CD4-positive, alpha-beta memory T cell (primary cell): ENCODE measurements around the gene IL17RC. TPM values are rescaled to one million over a fixed set of nuclear protein-coding genes. Genes with fewer than 3 reads are reported as not detected.

Experiments used
- CTCF ChIA-PET: fragments of 350-600 bp; sonication (Branson Sonifier 250); formaldehyde crosslinking; loops from one replicate; lab custom pipeline; 2021; ENCODE audit warnings: inconsistent platforms; ENCODE audit not compliant: partially characterized antibody; lab: Charles Lee
- POLR2A ChIA-PET: fragments of 350-600 bp; sonication (Branson Sonifier 250); formaldehyde crosslinking; loops from one replicate; lab custom pipeline; 2021; ENCODE audit not compliant: partially characterized antibody; lab: Charles Lee
- DNase-seq, 5 donors: peaks; one replicate each; pipeline versions ENCODE4 v3.0.0 to v3.0.0-alpha.2; 2020 to 2022; ENCODE audit warnings: mixed read lengths in 1 of 5
- H3K27ac ChIP-seq: one replicate; pipeline ENCODE4 v1.7.0; 2013; ENCODE audit warnings: low read depth, low read length
- H3K27me3 ChIP-seq: 2 replicates; pipeline ENCODE4 v1.7.0; 2013; ENCODE audit warnings: mild to moderate bottlenecking, low read length, moderate library complexity; ENCODE audit not compliant: insufficient read depth
- H3K36me3 ChIP-seq: 2 replicates; pipeline ENCODE4 v1.7.0; 2013; ENCODE audit warnings: mild to moderate bottlenecking, low read length, moderate library complexity; ENCODE audit not compliant: insufficient read depth
- H3K4me1 ChIP-seq: 2 replicates; pipeline ENCODE4 v1.7.0; 2013; ENCODE audit warnings: mild to moderate bottlenecking, low read length, moderate library complexity; ENCODE audit not compliant: insufficient read depth
- H3K4me3 ChIP-seq, 2 donors: one replicate each; pipeline ENCODE4 v1.7.0; 2013; ENCODE audit warnings: low read length in 2 of 2, mild to moderate bottlenecking in 1 of 2
- H3K9me3 ChIP-seq, 2 donors: one replicate each; pipeline ENCODE4 v1.7.0; 2013; ENCODE audit warnings: low read length in 2 of 2, control low read depth in 1 of 2; ENCODE audit not compliant: control insufficient read depth in 1 of 2
- H3K27ac Mint-ChIP-seq, 7 donors: one replicate each; pipeline ENCODE4 v1.8.0; 2020 to 2021; ENCODE audit warnings: mixed read lengths in 7 of 7, mild to moderate bottlenecking in 6 of 7, inconsistent platforms in 3 of 7, moderate library complexity in 3 of 7
- H3K27me3 Mint-ChIP-seq, 2 donors: one replicate each; pipeline ENCODE4 v1.8.0; 2020 to 2021; ENCODE audit warnings: mixed read lengths in 2 of 2
- H3K36me3 Mint-ChIP-seq, 2 donors: one replicate each; pipeline ENCODE4 v1.8.0; 2020 to 2021; ENCODE audit warnings: mixed read lengths in 2 of 2, inconsistent platforms in 1 of 2, mild to moderate bottlenecking in 1 of 2
- H3K4me1 Mint-ChIP-seq, 4 donors: one replicate each; pipeline ENCODE4 v1.8.0; 2020 to 2021; ENCODE audit warnings: mixed read lengths in 4 of 4, mild to moderate bottlenecking in 1 of 4
- H3K4me3 Mint-ChIP-seq, 8 donors: one replicate each; pipeline ENCODE4 v1.8.0; 2020 to 2021; ENCODE audit warnings: mixed read lengths in 8 of 8, mild to moderate bottlenecking in 7 of 8, moderate library complexity in 6 of 8, inconsistent platforms in 3 of 8
- H3K9me3 Mint-ChIP-seq, 8 donors: one replicate each; pipeline ENCODE4 v1.8.0; 2020 to 2021; ENCODE audit warnings: mixed read lengths in 8 of 8, mild to moderate bottlenecking in 5 of 8, inconsistent platforms in 3 of 8, moderate library complexity in 1 of 8
- intact Hi-C: fragments of 100-400 bp; cut with micrococcal nuclease; formaldehyde crosslinking; loops from one replicate; pipeline ENCODE4 v1.15.1; 2023
- polyA plus RNA-seq, 2 donors: library from polyadenylated mRNA; unstranded; fragments of 300-500 nt; fragmentation: Illumina TruSeq; gene quantifications; one replicate each; pipeline ENCODE4 v1.2.3, GENCODE V29; 2021
- total RNA-seq, 2 experiments: library from RNA; stranded (reverse); gene quantifications; one replicate each; pipeline ENCODE4 v1.2.3, GENCODE V29; 2021

The IL17RC gene
- total and polyA plus RNA-seq, 4 experiments from 2014 or later = 0.61 to 8.4 (median 3.4) TPM

DNA sequence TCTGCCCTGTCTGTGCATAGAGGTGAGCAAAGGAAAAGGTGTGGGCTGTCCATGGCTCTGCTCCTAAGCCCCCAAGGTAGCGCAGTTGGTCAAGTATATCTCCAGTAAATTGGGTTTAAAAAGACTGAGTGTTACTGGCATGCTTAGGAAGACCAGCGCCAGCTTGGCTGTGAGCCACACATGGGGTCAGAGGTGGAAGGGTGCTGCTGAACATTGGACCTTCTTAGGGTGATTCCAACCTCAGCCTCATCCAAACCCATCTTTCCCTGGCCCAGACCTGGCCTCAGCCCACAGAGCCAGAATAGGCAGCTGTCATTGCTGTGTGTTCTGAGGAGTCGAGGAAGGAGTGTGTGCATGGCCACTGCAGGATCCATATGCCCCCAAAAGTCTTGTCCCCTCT, 8.6 kb upstream of the IL17RC start:
- Histone ChIP-seq H3K9me3 (no peaks in the 10 kb centered on the region), H3K4me3 (no peak overlapping the region), H3K27me3 (no peaks in the 10 kb centered on the region), H3K27ac (no peak overlapping the region), H3K4me1 (peaks cover 34% of the 10 kb centered on the region), H3K36me3 (no peaks in the 10 kb centered on the region)
- no peaks in the 10 kb centered on the region for H3K9me3 Mint-ChIP-seq
- POLR2A ChIA-PET = interaction anchor here (2.6 kb wide), 1 partner anchor 25 kb away, joined by 6 read pairs; no protein-coding TSS in a partner anchor
- intact Hi-C loops = no loop called here
- peaks cover 0 to 2% of the 10 kb centered on the region in 2 donors for H3K27me3 Mint-ChIP-seq
- H3K27ac Mint-ChIP-seq = no peak overlapping the region
- CTCF ChIA-PET = no interaction called here
- no peak overlapping the region for H3K4me3 Mint-ChIP-seq
- peaks cover 16 to 37% (median 28%) of the 10 kb centered on the region in 4 donors for H3K4me1 Mint-ChIP-seq
- no peak for DNase-seq
- no peaks in the 10 kb centered on the region for H3K36me3 Mint-ChIP-seq

DNA sequence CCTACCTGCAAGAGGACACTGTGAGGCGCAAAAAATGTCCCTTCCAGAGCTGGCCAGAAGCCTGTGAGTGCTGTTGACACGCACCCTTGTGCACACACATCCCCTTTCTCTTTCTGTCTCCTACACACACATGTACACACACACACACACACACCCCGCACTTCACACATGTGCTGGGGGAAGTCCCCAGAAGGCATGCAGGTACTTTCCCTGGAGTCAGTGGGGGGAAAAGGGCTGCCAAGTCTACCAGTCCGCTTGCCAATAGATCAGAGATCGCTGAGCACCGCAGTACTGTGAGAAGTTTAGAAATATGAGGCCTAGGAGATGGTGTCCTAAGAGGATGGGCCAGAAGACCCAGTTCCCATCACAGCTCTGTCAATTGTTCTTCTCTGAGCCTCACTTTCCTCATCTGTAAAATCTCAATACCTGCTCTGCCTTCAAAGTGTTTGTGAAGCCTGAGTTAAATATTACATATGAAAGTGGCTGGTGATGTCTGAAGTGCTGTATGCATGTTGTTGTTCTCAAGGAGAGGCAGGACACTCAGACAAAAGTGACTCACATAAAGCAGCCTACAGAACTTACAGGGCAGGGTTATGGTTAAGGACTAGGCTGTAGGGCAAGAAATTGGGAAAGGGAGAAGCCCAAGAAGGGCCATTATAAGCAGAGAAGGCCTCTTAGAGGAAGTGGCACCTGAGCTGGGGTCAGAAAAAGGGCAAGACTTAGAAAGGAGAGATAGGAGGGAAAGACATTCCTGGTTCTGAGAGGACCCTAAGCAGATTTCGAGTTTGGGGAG, 7.5 kb upstream of the IL17RC start:
- intact Hi-C loops = no loop called here
- CTCF ChIA-PET = no interaction called here

DNA sequence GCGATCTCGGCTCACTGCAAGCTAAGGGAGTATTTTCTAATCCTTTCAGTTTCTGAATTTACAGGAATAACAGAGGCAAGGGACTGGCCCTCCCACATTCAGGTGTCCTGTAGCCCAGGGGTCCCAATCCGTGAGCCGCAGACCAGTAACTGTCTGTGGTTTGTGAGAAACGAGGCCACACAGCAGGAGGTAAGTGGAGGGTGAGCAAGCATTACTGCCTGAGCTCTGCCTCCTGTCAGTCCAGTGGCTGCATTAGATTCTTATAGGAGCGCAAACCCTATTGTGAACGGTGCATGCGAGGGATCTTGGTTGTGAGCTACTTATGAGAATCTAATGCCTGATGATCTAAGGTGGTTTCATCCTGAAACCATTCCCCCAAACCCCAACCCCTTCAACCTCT, 5.0 kb upstream of the IL17RC start:
- Mint-ChIP-seq H3K36me3 (no peaks in the 10 kb centered on the region), H3K27ac (peak overlapping the region in 3 of 7 donors; percentile 43 to 87 (median 72))

More for the DNA sequence above, 7.5 kb upstream of the IL17RC start:
- H3K27ac ChIP-seq = no peak overlapping the region
- no peak overlapping the region for H3K4me3 Mint-ChIP-seq
- POLR2A ChIA-PET = interaction anchor here (1.2 to 2.6 kb wide), 2 partner anchors 12 to 24 kb away, joined by 3 to 6 read pairs; no protein-coding TSS in a partner anchor
- no peaks in the 10 kb centered on the region for H3K9me3 Mint-ChIP-seq
- H3K4me1 Mint-ChIP-seq = peaks cover 14 to 34% (median 23%) of the 10 kb centered on the region in 4 donors
- peak overlapping the region in 5 of 7 donors; percentile 31 to 66 (median 60) for H3K27ac Mint-ChIP-seq
- H3K27me3 Mint-ChIP-seq = peaks cover 0 to 2% of the 10 kb centered on the region in 2 donors
- no peaks in the 10 kb centered on the region for H3K36me3 ChIP-seq
- no peaks in the 10 kb centered on the region for H3K27me3 ChIP-seq
- no peaks in the 10 kb centered on the region for H3K9me3 ChIP-seq
- peaks cover 30% of the 10 kb centered on the region for H3K4me1 ChIP-seq
- DNase-seq = peak in 1 of 5 donors; percentile 60
- H3K4me3 ChIP-seq = no peak overlapping the region
- H3K36me3 Mint-ChIP-seq = no peaks in the 10 kb centered on the region

DNA sequence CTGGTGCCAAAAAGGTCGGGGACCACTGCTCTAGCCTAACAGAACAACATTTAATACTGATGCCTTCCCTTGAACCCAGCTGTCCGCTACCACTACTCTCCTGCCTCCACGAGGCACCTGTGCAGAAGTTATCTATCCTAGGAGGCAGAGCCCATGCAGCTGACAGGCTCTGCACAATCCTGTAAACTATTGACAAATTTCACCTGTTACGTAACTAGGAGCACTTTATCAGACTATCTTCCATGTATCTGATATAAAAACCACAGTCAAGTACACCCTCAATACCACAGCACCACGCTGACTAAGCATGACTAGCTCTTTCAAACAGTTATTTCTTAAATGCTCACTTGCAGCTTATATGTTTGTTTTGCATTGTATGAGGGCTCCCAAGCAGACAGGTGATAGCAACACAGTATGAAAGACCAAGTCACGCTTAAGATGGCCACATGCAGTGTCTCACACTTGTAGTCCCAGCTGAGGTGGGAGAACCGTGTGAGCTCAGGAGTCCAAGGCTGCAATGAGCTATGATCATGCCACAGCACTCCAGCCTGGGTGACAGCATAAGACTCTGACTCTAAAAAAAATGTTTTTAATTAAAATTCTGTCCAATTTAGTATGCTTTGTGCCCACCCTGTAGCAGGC, 4.5 kb upstream of the IL17RC start:
- Mint-ChIP-seq H3K36me3 (no peaks in the 10 kb centered on the region), H3K27ac (peak overlapping the region in 6 of 7 donors; percentile 3 to 87 (median 52)), H3K27me3 (peaks cover 0 to 2% of the 10 kb centered on the region in 2 donors), H3K4me1 (peaks cover 19 to 38% (median 27%) of the 10 kb centered on the region in 4 donors), H3K9me3 (no peaks in the 10 kb centered on the region), H3K4me3 (peak overlapping the region in 7 of 8 donors; percentile 6 to 69 (median 56))
- no peaks in the 10 kb centered on the region for H3K36me3 ChIP-seq
- no peaks in the 10 kb centered on the region for H3K9me3 ChIP-seq
- intact Hi-C loops = loop anchor here (2.0 kb wide), 1 partner anchor 22 kb away; the partner anchor contains the start of gene JAGN1
- ChIA-PET CTCF (interaction anchor here (1.0 to 4.4 kb wide), 7 partner anchors 9 to 34 kb away, joined by 3 to 22 read pairs (median 4); partner anchors contain the start of genes CRELD1 and JAGN1), POLR2A (interaction anchor here (0.9 to 6.5 kb wide), 8 partner anchors 10 to 336 kb away, joined by 3 to 53 read pairs (median 5); partner anchors contain the start of genes CRELD1, IL17RE, JAGN1 and PRRT3)
- no peaks in the 10 kb centered on the region for H3K27me3 ChIP-seq
- no peak overlapping the region for H3K27ac ChIP-seq
- H3K4me3 ChIP-seq = no peak overlapping the region
- peak; percentile 38 to 74 (median 51) for DNase-seq
- H3K4me1 ChIP-seq = peaks cover 41% of the 10 kb centered on the region

More for the DNA sequence above, 5.0 kb upstream of the IL17RC start:
- Mint-ChIP-seq H3K27me3 (peaks cover 0 to 2% of the 10 kb centered on the region in 2 donors), H3K4me1 (peaks cover 19 to 38% (median 27%) of the 10 kb centered on the region in 4 donors), H3K4me3 (peak overlapping the region in 6 of 8 donors; percentile 6 to 69 (median 58)), H3K9me3 (no peaks in the 10 kb centered on the region)
- Histone ChIP-seq H3K27me3 (no peaks in the 10 kb centered on the region), H3K9me3 (no peaks in the 10 kb centered on the region), H3K4me3 (no peak overlapping the region), H3K27ac (no peak overlapping the region), H3K36me3 (no peaks in the 10 kb centered on the region), H3K4me1 (peaks cover 41% of the 10 kb centered on the region)
- intact Hi-C loops = loop anchor here (2.0 kb wide), 1 partner anchor 21 kb away; the partner anchor contains the start of gene JAGN1
- ChIA-PET CTCF (interaction anchor here (1.0 to 4.4 kb wide), 7 partner anchors 9 to 35 kb away, joined by 3 to 22 read pairs (median 4); partner anchors contain the start of genes CRELD1 and JAGN1), POLR2A (interaction anchor here (1.6 to 6.5 kb wide), 6 partner anchors 10 to 40 kb away, joined by 4 to 53 read pairs (median 10); partner anchors contain the start of genes CRELD1, IL17RE, JAGN1 and PRRT3)
- no peak for DNase-seq

DNA sequence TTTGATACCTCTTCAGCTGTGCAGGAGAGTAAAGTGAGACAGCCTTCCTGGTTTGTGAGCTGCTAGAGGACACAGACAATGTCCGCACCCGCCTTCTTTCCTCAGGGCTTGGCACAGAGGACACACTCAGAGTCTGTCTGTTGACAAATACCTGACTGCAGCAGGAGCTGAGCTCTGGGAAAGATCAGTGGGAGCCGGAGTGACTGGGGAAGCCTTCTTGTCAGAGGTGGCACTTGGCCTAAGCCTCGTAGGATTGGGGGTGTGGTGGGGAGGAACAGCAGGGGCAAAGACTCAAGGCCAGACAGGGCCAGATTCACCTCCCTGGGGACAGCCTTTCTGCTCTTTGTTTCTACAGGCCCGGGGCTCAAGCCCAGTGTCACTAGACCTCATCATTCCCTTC, 3.3 kb upstream of the IL17RC start:
- ChIA-PET CTCF (interaction anchor here (1.2 to 4.4 kb wide), 5 partner anchors 11 to 30 kb away, joined by 3 to 22 read pairs (median 6); partner anchors contain the start of genes CRELD1, IL17RE and JAGN1), POLR2A (interaction anchor here (0.6 to 6.5 kb wide), 7 partner anchors 11 to 335 kb away, joined by 3 to 53 read pairs (median 4); partner anchors contain the start of genes CRELD1, IL17RE, JAGN1 and TATDN2)
- H3K9me3 ChIP-seq = no peaks in the 10 kb centered on the region
- Mint-ChIP-seq H3K9me3 (no peaks in the 10 kb centered on the region), H3K27ac (no peak overlapping the region), H3K4me1 (peaks cover 19 to 35% (median 27%) of the 10 kb centered on the region in 4 donors), H3K27me3 (peaks cover 0 to 2% of the 10 kb centered on the region in 2 donors), H3K36me3 (no peaks in the 10 kb centered on the region), H3K4me3 (peak overlapping the region in 1 of 8 donors; percentile 49)
- H3K4me3 ChIP-seq = no peak overlapping the region
- no peak overlapping the region for H3K27ac ChIP-seq
- DNase-seq = no peak
- no peaks in the 10 kb centered on the region for H3K27me3 ChIP-seq
- H3K4me1 ChIP-seq = peaks cover 41% of the 10 kb centered on the region
- intact Hi-C loops = loop anchor here (2.0 kb wide), 1 partner anchor 23 kb away; the partner anchor contains the start of gene JAGN1
- no peaks in the 10 kb centered on the region for H3K36me3 ChIP-seq

DNA sequence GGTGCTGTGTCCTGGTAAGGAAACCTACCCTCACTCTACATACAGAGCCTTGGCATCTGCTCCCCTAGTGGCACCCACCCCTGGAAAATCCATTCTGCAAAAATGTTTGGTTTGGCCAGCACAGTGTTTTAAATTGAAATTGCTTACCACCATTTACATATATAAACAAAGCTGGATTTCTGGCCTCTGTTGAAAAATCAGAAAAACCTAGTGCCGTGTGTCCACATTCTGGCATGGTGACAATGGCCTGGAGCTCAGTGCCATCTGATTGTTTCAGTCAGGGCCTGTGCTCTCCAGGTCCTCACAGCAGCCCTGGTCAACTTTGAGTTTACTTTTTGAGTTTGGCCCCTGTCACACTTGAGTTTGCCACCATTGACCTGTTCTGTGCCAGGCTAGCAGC, 2.9 kb upstream of the IL17RC start:
- intact Hi-C loops = loop anchor here (2.0 kb wide), 1 partner anchor 19 kb away; the partner anchor contains the start of gene CRELD1
- Histone ChIP-seq H3K36me3 (no peaks in the 10 kb centered on the region), H3K27ac (no peak overlapping the region), H3K4me1 (peaks cover 37% of the 10 kb centered on the region), H3K4me3 (no peak overlapping the region), H3K9me3 (no peaks in the 10 kb centered on the region), H3K27me3 (no peaks in the 10 kb centered on the region)
- ChIA-PET POLR2A (interaction anchor here (1.2 to 6.5 kb wide), 5 partner anchors 12 to 335 kb away, joined by 3 to 53 read pairs (median 12); partner anchors contain the start of genes CRELD1, IL17RE, JAGN1 and TATDN2), CTCF (interaction anchor here (1.2 to 4.4 kb wide), 5 partner anchors 12 to 30 kb away, joined by 3 to 22 read pairs (median 6); partner anchors contain the start of genes CRELD1, IL17RE and JAGN1)
- Mint-ChIP-seq H3K9me3 (no peaks in the 10 kb centered on the region), H3K4me1 (peaks cover 19 to 32% (median 26%) of the 10 kb centered on the region in 4 donors), H3K27me3 (peaks cover 0 to 2% of the 10 kb centered on the region in 2 donors), H3K36me3 (no peaks in the 10 kb centered on the region), H3K27ac (peak overlapping the region in 1 of 7 donors; percentile 24), H3K4me3 (peak overlapping the region in 3 of 8 donors; percentile 25 to 67 (median 45))
- no peak for DNase-seq
